HepG2 (cell line): ENCODE results near the gene GAREM1.

Experiments
- CTCF ChIP-seq: sonication (generic); formaldehyde crosslinking; IDR thresholded peaks from 2 replicates; pipeline ENCODE4 v1.5.0; 2020; ENCODE audit warnings: mild to moderate bottlenecking, missing genetic modification reagents, moderate library complexity
- GABPA ChIP-seq, 2 experiments: IDR thresholded peaks; 2 replicates each; pipeline ENCODE4 v1.6.1; 2011 to 2016; ENCODE audit warnings: low read depth in 2 of 2, low read length in 1 of 2, missing biosample characterization in 1 of 2, missing genetic modification characterization in 1 of 2
- HNF1B ChIP-seq: sonication (generic); formaldehyde crosslinking; IDR thresholded peaks from 2 replicates; pipeline ENCODE4 v1.5.1; 2020; ENCODE audit warnings: mild to moderate bottlenecking, moderate library complexity, missing genetic modification reagents
- HNRNPK ChIP-seq: fragments of 200-400 bp; formaldehyde crosslinking; IDR thresholded peaks from 2 replicates; pipeline ENCODE4 v1.6.1; 2018; ENCODE audit warnings: low read length, low read depth, moderate library complexity, mild to moderate bottlenecking; ENCODE audit not compliant: poor library complexity, severe bottlenecking
- IKZF4 ChIP-seq: sonication (generic); formaldehyde crosslinking; IDR thresholded peaks from 2 replicates; pipeline ENCODE4 v1.5.1; 2020; ENCODE audit warnings: borderline replicate concordance, mild to moderate bottlenecking, low read depth, missing genetic modification reagents; ENCODE audit errors: not compliant biosample characterization
- MAX ChIP-seq: IDR thresholded peaks from 2 replicates; pipeline ENCODE4 v1.6.1; 2012; ENCODE audit warnings: inconsistent platforms
- MXD4 ChIP-seq: IDR thresholded peaks from 2 replicates; pipeline ENCODE4 v1.6.1; 2016; ENCODE audit warnings: mild to moderate bottlenecking, missing biosample characterization, missing genetic modification reagents
- POLR2A ChIP-seq, 2 experiments: IDR thresholded peaks; 2 replicates each; pipeline ENCODE4 v1.6.1; 2011; ENCODE audit warnings: low read depth in 2 of 2, low read length in 2 of 2, mild to moderate bottlenecking in 1 of 2, moderate library complexity in 1 of 2; ENCODE audit not compliant: insufficient read depth in 1 of 2
- ZBTB40 ChIP-seq, 2 experiments: fragments of 450-650 bp in 1 of 2; sonication (generic) in 1 of 2; formaldehyde crosslinking in 1 of 2; IDR thresholded peaks; 2 replicates each; pipeline versions ENCODE4 v1.6.1 to v1.8.0; 2016 to 2022; ENCODE audit warnings: antibody characterized with exemption in 1 of 2, mild to moderate bottlenecking in 1 of 2, missing genetic modification reagents in 1 of 2
- ZNF331 ChIP-seq: sonication (generic); formaldehyde crosslinking; IDR thresholded peaks from 2 replicates; pipeline ENCODE4 v1.4.0; 2020; ENCODE audit warnings: missing genetic modification reagents
- ZNF354B ChIP-seq: sonication (generic); formaldehyde crosslinking; IDR thresholded peaks from 2 replicates; pipeline ENCODE4 v1.8.0; 2022; ENCODE audit warnings: mild to moderate bottlenecking, missing genetic modification reagents
- ZNF747 ChIP-seq: sonication (generic); formaldehyde crosslinking; IDR thresholded peaks from 2 replicates; pipeline ENCODE4 v1.8.1; 2023; ENCODE audit warnings: missing genetic modification reagents, mild to moderate bottlenecking, borderline replicate concordance

DNA sequence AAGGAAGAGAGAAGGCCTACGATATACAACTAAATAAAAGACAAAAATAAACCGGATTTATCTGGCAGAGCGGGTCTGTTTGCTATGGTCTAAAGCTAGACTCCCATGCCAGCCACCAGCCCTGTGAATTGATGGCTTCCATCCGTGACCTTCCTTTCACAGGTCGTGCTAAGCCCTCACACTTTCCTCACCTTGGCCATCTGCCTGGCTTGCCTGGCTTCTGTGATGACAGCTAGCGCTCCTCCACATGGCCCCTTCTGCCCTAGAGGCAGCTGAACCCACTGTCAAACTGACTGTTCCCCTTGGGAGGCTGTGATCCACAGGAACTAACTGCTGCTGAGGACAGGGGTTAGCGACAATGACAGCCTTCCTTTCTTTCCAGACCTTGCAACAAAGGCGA, 32.5 kb downstream of the GAREM1 start:
- TF ChIP-seq POLR2A (IDR thresholded peaks at IDR 0.05; ENCODE audit: insufficient read depth in 1 of 2, low read depth in 2 of 2, low read length in 2 of 2) (no peak), GABPA (IDR thresholded peaks at IDR 0.05; ENCODE audit: low read depth, low read length) (no peak), GABPA (CRISPR knock-in tag; IDR thresholded peaks at IDR 0.05; ENCODE audit: low read depth) (no peak), IKZF4 (no peak), ZNF354B (CRISPR knock-in tag) (no peak), CTCF (no peak), ZNF331 (no peak), ZNF747 (CRISPR knock-in tag) (no peak), HNF1B (CRISPR knock-in tag) (no peak), MXD4 (no peak), MAX (no peak), ZBTB40 (IDR thresholded peaks at IDR 0.05) (no peak), ZBTB40 (CRISPR knock-in tag; IDR thresholded peaks at IDR 0.05) (no peak), HNRNPK (no peak)
